NCI-H2107 treated with DMSO at 0.1 percent for 48 hours (cell line): ENCODE measurements around the gene PELI3.
"Not testable (repeated sequence)": the region's sequence is repeated elsewhere in the genome, so short reads cannot be mapped to it uniquely, and the experiment has no call there.

Experiments used
- DNase-seq: peaks from one replicate; lab custom pipeline; 2025; ENCODE audit not compliant: unreplicated experiment; lab: John Stamatoyannopoulos, UW

Gene PELI3

DNA sequence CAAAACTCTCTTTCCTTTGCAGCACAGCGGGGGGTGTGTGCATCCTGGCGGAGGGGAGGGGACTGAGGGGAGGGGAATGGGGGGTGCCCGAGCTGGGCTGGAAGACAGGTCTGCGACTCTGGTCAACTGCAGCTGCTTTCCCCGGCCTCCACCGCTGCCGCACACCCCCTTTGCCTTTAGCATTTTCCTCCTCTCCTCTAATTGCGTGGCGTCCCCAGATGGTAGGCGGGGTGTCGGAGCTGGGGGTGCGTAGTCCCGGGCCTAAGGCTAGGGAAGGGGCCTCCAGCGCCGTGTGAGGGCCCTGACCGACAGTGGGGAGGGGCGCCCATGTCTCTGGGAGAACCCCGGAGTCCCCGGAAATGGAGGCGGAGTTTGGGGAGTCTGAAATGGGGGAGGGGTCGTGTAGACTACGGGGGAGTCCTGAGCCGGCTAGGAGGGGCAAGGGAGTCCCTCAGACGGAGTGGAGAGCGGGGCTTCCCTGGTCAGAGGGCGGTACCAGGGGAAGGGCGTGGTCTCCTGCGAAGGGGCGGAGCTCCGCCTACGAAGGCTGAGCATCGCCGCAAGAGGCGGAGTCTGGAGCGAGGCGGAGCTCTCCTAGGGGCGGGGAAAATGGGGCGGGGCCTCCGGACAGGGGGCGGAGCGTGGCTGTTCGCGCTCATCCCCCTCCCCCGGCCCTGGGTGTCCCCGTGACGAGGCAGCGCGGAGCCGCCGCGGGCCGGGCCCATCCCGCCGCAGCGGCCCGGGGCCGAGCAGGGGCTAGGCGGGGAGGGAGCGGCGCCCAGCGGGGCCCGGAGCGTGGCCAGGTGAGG, at the start of gene PELI3:
TSS of gene PELI3 (plus strand) at position 681 of the 809 bp plus-strand sequence. CDS start 1,224 bp downstream, outside the sequence.
- DNase-seq, result peak; percentile 71

DNA sequence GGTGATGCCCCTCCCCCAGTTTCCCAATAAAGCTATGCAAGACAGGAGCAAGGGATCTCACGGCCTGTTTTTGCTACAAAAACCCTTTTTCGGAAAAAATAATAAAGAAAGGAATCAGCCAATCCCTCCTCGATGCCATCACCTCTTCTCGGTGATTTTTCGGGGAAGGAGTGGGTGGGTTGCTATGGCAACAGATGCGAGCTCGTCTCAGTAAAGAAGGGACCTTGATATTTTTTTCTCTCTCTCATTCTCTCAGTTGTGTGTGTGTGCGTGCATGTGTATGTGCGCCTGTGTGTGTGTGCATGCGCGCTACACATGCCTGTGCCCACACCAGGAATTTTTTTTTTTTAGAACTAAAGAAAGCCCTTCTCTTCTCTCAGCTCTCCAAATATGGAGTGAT, 49.7 kb upstream of the PELI3 start:
- no peak for DNase-seq

DNA sequence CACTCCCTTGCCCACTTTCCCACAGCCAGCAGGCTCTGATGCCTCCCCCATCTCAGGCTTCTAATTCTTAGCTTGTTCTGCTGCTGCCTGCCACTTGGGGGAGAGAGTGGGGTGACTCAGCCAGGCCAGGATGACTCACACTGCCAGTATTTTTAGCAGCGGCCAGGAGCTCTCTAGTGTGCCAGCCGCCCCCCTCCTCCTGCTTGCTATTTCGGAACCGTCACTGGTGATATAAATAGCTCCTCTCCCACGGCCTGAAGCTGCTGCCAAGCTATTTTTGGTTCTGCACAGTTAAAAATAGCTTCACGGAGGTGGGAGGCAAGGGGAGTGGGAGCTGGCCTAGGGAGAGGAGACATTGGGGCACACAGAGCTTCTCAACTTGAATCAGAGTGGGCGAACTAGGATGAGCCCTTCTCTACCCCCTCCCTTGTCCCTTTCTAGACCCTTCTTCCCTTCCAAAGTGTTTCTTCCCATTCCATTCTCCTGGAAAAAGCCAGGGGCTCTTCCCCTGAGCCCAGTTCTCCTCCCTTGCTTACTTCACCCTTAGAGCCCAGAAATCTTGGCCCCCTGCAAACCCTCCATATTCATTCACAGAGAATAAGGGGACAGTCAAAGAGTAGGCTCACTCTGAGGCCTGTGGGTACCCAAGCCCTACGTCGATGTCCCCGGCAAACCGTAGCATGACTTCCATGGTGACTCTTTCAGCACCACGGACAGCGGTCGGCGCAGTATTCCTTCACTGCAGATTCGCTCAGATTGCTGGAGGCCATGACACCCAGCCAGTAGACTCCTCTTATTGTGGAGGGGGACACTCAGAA, 48.3 kb upstream of the PELI3 start:
- peak; percentile 68 for DNase-seq

DNA sequence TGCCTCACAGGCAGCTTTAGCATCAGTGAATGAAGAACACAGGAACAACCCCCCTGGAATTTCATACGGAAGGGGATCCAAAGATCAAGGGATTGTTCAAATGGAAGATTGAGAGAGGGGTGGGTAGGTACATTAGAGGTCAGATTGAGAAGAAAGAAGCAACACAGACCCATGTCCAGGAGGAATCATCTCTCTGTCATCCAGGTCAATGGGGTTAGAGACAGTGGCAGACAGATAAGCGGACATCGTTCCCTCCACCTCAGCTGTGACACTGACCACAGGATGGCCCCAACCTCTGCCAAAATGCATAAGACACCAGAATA, 47.8 kb upstream of the PELI3 start:
- no peak for DNase-seq

GRCh38 chr11:66419825-66420224, 46.9 kb upstream of the PELI3 start:
- no peak for DNase-seq

GRCh38 chr11:66420671-66421476, 45.8 kb upstream of the PELI3 start, which contains the start of gene NPAS4:
Gene NPAS4, plus strand, starts transcription at chr11:66421035. Its CDS starts 145 bp downstream, at chr11:66421180.
- DNase-seq, result peak; percentile 58

GRCh38 chr11:66421492-66422205, 45.1 kb upstream of the PELI3 start:
- no peak for DNase-seq

DNA sequence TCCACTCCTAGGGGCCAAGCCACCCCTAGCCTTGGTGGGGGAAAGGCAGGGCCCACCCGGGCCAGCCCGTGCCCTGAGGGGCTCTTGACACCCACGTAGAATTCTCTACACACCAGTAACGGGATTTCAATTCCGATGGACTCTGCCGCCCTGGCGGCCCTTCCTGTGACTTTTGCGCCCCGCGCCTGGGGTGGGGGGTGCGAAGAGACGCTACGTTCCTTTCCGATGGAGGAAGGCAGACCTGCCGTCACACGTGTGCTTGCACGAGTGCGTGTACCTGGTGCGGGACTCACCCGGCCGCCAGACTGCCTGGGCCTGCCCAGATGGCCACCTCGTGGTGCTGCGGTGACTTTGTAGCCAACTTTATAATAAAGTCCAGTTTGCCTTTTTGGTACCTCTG, 40.4 kb upstream of the PELI3 start:
- no peak for DNase-seq

DNA sequence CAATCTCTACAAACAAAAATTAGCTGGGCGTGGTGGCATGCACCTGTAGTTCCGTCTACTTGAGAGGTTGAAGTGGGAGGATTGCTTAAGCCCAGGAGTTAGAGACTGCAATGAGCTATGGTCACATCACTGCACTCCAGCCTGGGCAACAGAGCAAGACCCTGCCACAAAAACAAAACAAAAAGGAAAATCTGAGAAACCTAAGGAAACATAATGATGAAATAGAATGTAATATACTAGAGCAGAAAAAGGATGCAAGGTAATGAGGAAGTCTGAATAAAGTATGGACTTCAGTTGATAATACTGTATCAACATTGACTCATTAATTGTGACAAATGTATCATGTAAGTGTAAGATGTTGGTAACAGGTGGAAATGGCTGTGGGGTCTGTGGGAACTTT, 37.8 kb upstream of the PELI3 start:
- DNase-seq, result no peak

DNA sequence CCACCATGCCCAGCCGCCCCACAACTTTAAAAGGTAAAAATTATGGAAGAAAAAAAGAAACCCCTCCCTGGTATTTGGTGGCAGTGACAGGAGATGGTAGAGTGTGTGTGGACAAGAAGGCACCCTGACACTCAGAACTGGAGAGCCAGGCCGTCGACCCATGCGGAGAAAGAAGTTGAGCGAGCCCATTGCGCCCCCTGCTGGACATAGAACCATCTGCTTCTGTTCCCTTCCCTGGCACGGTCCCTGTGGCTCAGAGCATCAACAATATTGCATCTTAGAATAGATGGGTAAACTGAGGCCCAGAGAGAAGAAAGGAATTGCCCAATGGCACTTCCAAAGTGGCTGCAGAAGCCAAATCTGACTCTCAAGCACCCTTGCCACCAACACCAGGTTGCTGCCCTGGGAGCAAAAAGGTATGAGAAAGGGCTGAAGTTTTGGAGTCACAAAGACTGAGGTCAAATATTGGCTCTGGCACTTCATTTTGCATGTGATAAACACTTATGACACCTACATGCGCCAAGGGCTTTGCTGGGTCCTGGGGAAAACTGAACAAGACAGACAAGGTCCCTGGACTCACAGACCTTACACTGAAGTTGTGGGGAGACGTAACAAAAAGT, 36.6 kb upstream of the PELI3 start:
- DNase-seq, result peak; percentile 69

DNA sequence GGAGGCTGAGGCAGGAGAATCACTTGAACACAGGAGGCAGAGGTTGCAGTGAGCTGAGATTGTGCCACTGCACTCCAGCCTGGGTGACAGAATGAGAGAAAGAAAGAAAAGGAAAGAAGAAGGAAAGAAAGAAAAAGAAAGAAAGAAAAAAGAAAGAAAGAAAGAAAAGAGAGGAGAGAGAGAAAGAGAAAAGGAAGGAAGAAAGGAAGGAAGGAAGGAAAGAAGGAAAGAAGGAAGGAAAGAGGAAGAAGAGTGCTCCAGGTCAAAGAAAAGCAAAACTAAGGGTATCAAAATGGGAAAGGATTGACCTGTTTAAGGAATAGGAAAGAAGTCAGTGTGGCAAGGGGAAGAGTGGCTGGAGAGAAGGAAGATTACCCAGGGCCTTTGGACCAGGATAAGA, 35.4 kb upstream of the PELI3 start:
- DNase-seq, result not testable (repeated sequence)

DNA sequence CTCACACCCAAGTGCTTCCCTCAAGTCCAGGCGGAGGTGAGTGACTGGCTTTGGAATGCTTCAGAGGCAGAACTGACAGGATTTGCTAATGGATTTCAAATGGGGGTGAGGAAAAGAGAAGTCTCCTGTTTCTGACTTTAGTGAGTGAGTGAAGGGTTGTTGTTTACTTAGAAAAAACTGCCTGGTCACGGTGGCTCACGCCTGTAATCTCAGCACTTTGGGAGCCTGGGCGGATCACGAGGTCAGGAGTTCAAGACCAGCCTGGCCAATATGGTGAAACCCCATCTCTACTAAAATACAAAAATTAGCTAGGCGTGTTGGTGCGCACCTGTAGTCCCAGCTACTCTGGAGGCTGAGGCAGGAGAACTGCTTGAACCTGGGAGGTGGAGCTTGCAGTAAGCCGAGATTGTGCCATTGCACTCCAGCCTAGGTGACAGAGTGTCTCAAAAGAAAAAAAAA, 34.8 kb upstream of the PELI3 start:
- not testable (repeated sequence) for DNase-seq

DNA sequence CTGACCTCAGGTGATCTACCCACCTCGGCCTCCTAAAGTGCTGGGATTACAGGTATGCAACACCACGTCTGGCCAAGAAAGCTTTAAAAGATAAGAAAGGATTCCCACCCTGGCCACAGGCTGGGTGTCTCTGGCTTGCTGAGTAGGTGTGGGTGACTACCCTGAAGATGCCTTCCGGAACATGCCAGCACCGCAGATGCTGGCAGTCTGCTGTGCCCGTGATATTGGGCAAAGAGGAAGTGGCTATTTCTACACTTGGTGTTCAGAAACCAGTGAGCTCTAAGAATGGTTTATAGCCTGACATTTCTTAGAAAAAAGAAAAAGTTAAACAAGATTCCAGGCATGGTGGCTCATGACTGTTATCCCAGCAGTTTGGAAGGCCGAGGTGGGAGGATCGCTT, 34.1 kb upstream of the PELI3 start:
- DNase-seq, result no peak

GRCh38 chr11:66437979-66438503, 28.7 kb upstream of the PELI3 start:
- DNase-seq, result no peak

DNA sequence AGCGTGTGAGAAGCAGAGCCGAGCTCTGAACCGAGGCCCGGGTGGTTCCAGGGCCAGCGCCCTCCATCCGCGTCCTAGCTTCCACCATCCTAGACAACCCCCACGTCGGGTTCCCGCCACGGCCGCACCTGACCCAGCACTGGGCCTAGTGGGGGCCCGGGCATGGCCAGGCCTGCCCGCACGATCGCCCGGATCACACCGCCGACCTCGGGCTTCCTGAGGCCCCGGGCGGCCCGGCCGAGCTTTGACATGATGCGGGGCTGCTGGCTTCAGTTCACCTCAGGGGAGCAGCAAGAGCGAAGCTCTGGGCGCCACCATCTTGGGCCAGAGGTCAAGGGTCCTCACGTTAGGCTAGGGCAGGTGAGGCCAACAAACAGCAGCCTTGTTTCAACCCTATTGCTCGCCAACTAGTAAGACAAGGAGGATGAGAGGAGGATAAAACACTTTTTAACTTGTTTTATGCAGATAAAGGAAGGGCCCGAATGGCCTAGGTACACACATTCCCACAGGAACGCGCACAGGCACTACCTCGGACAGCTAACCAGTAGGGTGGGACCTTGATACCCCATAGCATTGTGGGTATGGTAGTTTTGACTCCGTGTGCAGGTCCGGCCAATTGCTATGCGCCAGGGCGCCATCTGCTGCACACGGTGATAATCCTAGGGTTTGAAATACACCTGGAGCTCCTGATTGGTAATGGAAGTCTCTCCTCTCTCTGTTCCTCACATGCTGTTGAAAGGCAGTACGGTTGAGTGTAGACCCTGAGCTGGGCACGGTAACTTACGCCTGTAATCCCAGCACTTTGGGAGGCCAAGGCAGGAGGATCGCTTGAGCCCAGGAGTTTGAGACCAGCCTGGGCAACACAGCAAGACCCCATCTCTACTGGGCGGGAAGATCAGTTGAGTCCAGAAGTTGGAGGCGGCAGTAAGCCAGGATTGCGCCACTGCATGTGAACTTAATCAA, 27.9 kb upstream of the PELI3 start, which contains the start of gene MRPL11:
TSS of gene MRPL11 (minus strand) at position 345 of the 963 bp plus-strand sequence. CDS start at position 251, 94 bp downstream.
- peak; percentile 94 for DNase-seq

- DNase-seq, result not testable (repeated sequence)
Observed at GRCh38 chr11:66440101-66440939, 26.4 kb upstream of the PELI3 start.

DNA sequence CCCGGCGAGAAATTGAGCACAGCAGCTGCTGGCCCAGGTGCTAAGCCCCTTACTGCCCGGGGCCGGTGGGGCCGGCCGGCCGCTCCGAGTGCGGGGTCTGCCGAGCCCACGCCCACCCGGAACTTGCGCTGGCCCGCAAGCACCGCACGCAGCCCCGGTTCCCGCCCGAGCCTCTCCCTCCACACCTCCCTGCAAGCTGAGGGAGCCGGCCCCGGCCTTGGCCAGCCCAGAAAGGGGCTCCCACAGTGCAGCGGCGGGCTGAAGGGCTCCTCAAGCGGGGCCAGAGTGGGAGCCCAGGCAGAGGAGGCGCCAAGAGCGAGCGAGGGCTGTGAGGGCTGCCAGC, 25.8 kb upstream of the PELI3 start:
- DNase-seq, result not testable (repeated sequence)

- no peak for DNase-seq
Observed at GRCh38 chr11:66443602-66444001, 23.1 kb upstream of the PELI3 start.
